B cell (primary cell): Measurements from ENCODE around the gene SHANK1. TPM values are rescaled to one million over a fixed set of nuclear protein-coding genes. Genes with fewer than 3 reads are reported as not detected.

Experiments used
- ATAC-seq: fragments of 200-7000 bp; cut with Tn5 transposase; one replicate; pipeline ENCODE4 v1.10.0; 2021; ENCODE audit warnings: low read depth, mild to moderate bottlenecking, moderate number of reproducible peaks, moderate library complexity
- CTCF ChIA-PET: fragments of 350-600 bp; sonication (Branson Sonifier 250); formaldehyde crosslinking; loops from one replicate; lab custom pipeline; 2021; ENCODE audit warnings: antibody characterized with exemption, inconsistent platforms; lab: Charles Lee
- POLR2A ChIA-PET: fragments of 350-600 bp; sonication (Branson Sonifier 250); formaldehyde crosslinking; loops from one replicate; lab custom pipeline; 2021; ENCODE audit warnings: antibody characterized with exemption; lab: Charles Lee
- DNase-seq: peaks from one replicate; pipeline ENCODE4 v3.0.0; 2013
- H2AFZ ChIP-seq: 2 replicates; pipeline ENCODE4 v1.6.1; 2012; ENCODE audit warnings: mild to moderate bottlenecking, low read depth, low read length; ENCODE audit not compliant: insufficient read depth, poor library complexity, severe bottlenecking
- H3K27ac ChIP-seq, 2 donors: 1 replicate in 1 of 2; 2 replicates in 1 of 2; pipeline ENCODE4 v1.5.1; 2012 to 2013; ENCODE audit warnings: low read length in 2 of 2, mild to moderate bottlenecking in 2 of 2, moderate library complexity in 1 of 2
- H3K27me3 ChIP-seq, 4 experiments: fragments of 200-600 bp in 1 of 4; sonication (generic) in 1 of 4; replicated peaks in 1 of 4; 1 replicate in 2 of 4; 2 replicates in 2 of 4; pipeline versions ENCODE4 v1.6.1 to v1.7.0; 2013 to 2016; ENCODE audit warnings: low read length in 3 of 4, mild to moderate bottlenecking in 2 of 4, mixed read lengths in 1 of 4, moderate library complexity in 1 of 4; ENCODE audit not compliant: insufficient read depth in 4 of 4, control insufficient read depth in 3 of 4; ENCODE audit errors: control extremely low read depth in 1 of 4
- H3K36me3 ChIP-seq, 2 experiments: replicated peaks in 1 of 2; 1 replicate in 1 of 2; 2 replicates in 1 of 2; pipeline versions ENCODE4 v1.6.1 to v1.7.1; 2013; ENCODE audit warnings: low read length in 1 of 2; ENCODE audit not compliant: insufficient read depth in 2 of 2, control insufficient read depth in 1 of 2; ENCODE audit errors: control extremely low read depth in 1 of 2, extremely low read depth in 1 of 2
- H3K4me1 ChIP-seq, 2 donors: fragments of 200-600 bp in 1 of 2; sonication (generic) in 1 of 2; 1 replicate in 1 of 2; 2 replicates in 1 of 2; pipeline versions ENCODE4 v1.5.1 to v1.6.1; 2013 to 2017; ENCODE audit warnings: low read length in 2 of 2; ENCODE audit not compliant: control insufficient read depth in 2 of 2, insufficient read depth in 2 of 2
- H3K4me2 ChIP-seq: replicated peaks from 2 replicates; pipeline ENCODE3; 2012; ENCODE audit warnings: mild to moderate bottlenecking, low read depth, low read length; ENCODE audit not compliant: poor library complexity, severe bottlenecking
- H3K4me3 ChIP-seq, 5 experiments: fragments of 200-600 bp in 1 of 5; sonication (generic) in 1 of 5; 1 replicate in 3 of 5; 2 replicates in 2 of 5; pipeline versions ENCODE4 v1.5.1 to v1.7.0; 2011 to 2016; ENCODE audit warnings: low read length in 4 of 5, mild to moderate bottlenecking in 4 of 5, low read depth in 2 of 5, control low read depth in 1 of 5, moderate library complexity in 1 of 5; ENCODE audit not compliant: insufficient read depth in 1 of 5; ENCODE audit errors: control extremely low read depth in 1 of 5, extremely low read depth in 1 of 5
- H3K79me2 ChIP-seq: fragments of 200-600 bp; sonication (generic); one replicate; pipeline ENCODE4 v1.6.0; 2016; ENCODE audit warnings: low read length; ENCODE audit not compliant: control insufficient read depth, insufficient read depth
- H3K9ac ChIP-seq: fragments of 200-600 bp; sonication (generic); 2 replicates; pipeline ENCODE4 v1.6.1; 2017; ENCODE audit warnings: mild to moderate bottlenecking, low read length, moderate library complexity
- H3K9me3 ChIP-seq, 3 donors: one replicate each; pipeline versions ENCODE4 v1.6.1 to v1.7.1; 2013; ENCODE audit warnings: low read length in 2 of 3; ENCODE audit not compliant: control insufficient read depth in 2 of 3, insufficient read depth in 1 of 3; ENCODE audit errors: control extremely low read depth in 1 of 3
- H4K20me1 ChIP-seq: 2 replicates; pipeline ENCODE4 v1.6.0; 2012; ENCODE audit warnings: mild to moderate bottlenecking, low read length; ENCODE audit not compliant: insufficient read depth, control insufficient read depth, poor library complexity, severe bottlenecking
- H3K27ac Mint-ChIP-seq: one replicate; pipeline ENCODE4 v1.8.0; 2021; ENCODE audit warnings: mixed read lengths
- H3K27me3 Mint-ChIP-seq: one replicate; pipeline ENCODE4 v1.8.0; 2021; ENCODE audit warnings: mixed read lengths
- H3K4me1 Mint-ChIP-seq: one replicate; pipeline ENCODE4 v1.8.0; 2021; ENCODE audit warnings: mixed read lengths
- H3K4me3 Mint-ChIP-seq: one replicate; pipeline ENCODE4 v1.8.0; 2021; ENCODE audit warnings: mixed read lengths
- H3K9me3 Mint-ChIP-seq: one replicate; pipeline ENCODE4 v1.8.0; 2022; ENCODE audit warnings: mixed read lengths; ENCODE audit not compliant: insufficient read depth
- CTCF ChIP-seq: fragments of 200-600 bp; IDR thresholded peaks from one replicate; pipeline ENCODE4 v1.8.0; 2022; ENCODE audit warnings: antibody characterized with exemption, mild to moderate bottlenecking
- EZH2 ChIP-seq: IDR thresholded peaks from 2 replicates; pipeline ENCODE4 v1.6.1; 2012; ENCODE audit warnings: borderline replicate concordance, low read depth, mild to moderate bottlenecking, moderate library complexity, low read length; ENCODE audit not compliant: insufficient read depth, poor library complexity, severe bottlenecking
- WGBS: methylation state at CpG from one replicate; pipeline ENCODE4 v1.1.5; 2013; ENCODE audit warnings: missing lambda C conversion rate; ENCODE audit not compliant: insufficient coverage; 5-methylcytosine and 5-hydroxymethylcytosine counted together
- intact Hi-C: fragments of 100-400 bp; cut with micrococcal nuclease; formaldehyde crosslinking; loops from one replicate; pipeline ENCODE4 v1.10.0; 2022
- polyA plus RNA-seq: library from polyadenylated mRNA; depleted of rRNA; stranded (reverse); fragments of >200 nt; gene quantifications from 2 replicates; pipeline ENCODE4 v1.2.3, GENCODE V29; 2012
- total RNA-seq, 2 donors: library from RNA; stranded (reverse); fragments of 120-200 nt in 1 of 2; gene quantifications; 1 replicate in 1 of 2; 2 replicates in 1 of 2; pipeline versions ENCODE4 v1.2.3 to v1.2.4, GENCODE V29; 2013 to 2022

The SHANK1 gene
- total and polyA plus RNA-seq, 2 donors (not counting 1 experiment from before 2014, with no cell fraction given) = not detected

GRCh38 chr19:50697414-50698124 is 22.0 kb downstream of the SHANK1 start:
- peaks cover 0 to 19% (median 0%) of the 10 kb centered on the region in 3 donors for H3K9me3 ChIP-seq
- Mint-ChIP-seq H3K27ac (no peak overlapping the region), H3K4me1 (peaks cover 2% of the 10 kb centered on the region), H3K9me3 (no peaks in the 10 kb centered on the region), H3K4me3 (no peak overlapping the region), H3K27me3 (peaks cover 54% of the 10 kb centered on the region)
- no peak overlapping the region for H3K27ac ChIP-seq
- H3K27me3 ChIP-seq = peaks cover 0 to 50% (median 23%) of the 10 kb centered on the region in 4 experiments
- no peak overlapping the region for H3K4me2 ChIP-seq
- POLR2A ChIA-PET = no interaction called here
- H3K36me3 ChIP-seq = no peaks in the 10 kb centered on the region
- intact Hi-C loops = no loop called here
- no peak overlapping the region for H2AFZ ChIP-seq
- no peak for TF ChIP-seq CTCF
- no peak for TF ChIP-seq EZH2
- no peak overlapping the region for H3K4me3 ChIP-seq
- no peak for ATAC-seq
- H3K79me2 ChIP-seq = no peaks in the 10 kb centered on the region
- no peak overlapping the region for H3K9ac ChIP-seq
- 89% methylated on average over 9 of the region's 13 CpGs for WGBS
- no peak for DNase-seq
- no peaks in the 10 kb centered on the region for H4K20me1 ChIP-seq
- peaks cover 0 to 14% of the 10 kb centered on the region in 2 donors for H3K4me1 ChIP-seq
- CTCF ChIA-PET = no interaction called here

- ATAC-seq = no peak
- ChIA-PET POLR2A (no interaction called here), CTCF (no interaction called here)
- H3K27me3 ChIP-seq = peaks cover 0 to 58% (median 25%) of the 10 kb centered on the region in 4 experiments
- H3K4me3 Mint-ChIP-seq = no peak overlapping the region
- no peak overlapping the region for H3K27ac Mint-ChIP-seq
- intact Hi-C loops = no loop called here
- no peaks in the 10 kb centered on the region for H3K9me3 Mint-ChIP-seq
- H3K4me2 ChIP-seq = no peak overlapping the region
- no peak for TF ChIP-seq CTCF
- TF ChIP-seq EZH2 = no peak
- no peak overlapping the region for H3K9ac ChIP-seq
- no peaks in the 10 kb centered on the region for H3K79me2 ChIP-seq
- peaks cover 0 to 14% of the 10 kb centered on the region in 2 donors for H3K4me1 ChIP-seq
- no peak overlapping the region for H3K27ac ChIP-seq
- H4K20me1 ChIP-seq = no peaks in the 10 kb centered on the region
- no peaks in the 10 kb centered on the region for H3K36me3 ChIP-seq
- peaks cover 58% of the 10 kb centered on the region for H3K27me3 Mint-ChIP-seq
- 39% methylated on average over 5 of the region's 15 CpGs for WGBS
- DNase-seq = no peak
- H3K4me3 ChIP-seq = no peak overlapping the region
- H2AFZ ChIP-seq = no peak overlapping the region
- peaks cover 0 to 19% (median 0%) of the 10 kb centered on the region in 3 donors for H3K9me3 ChIP-seq
- H3K4me1 Mint-ChIP-seq = peaks cover 2% of the 10 kb centered on the region
Observed at GRCh38 chr19:50696094-50696483, 23.5 kb downstream of the SHANK1 start.
